ENCODE measurements around the gene GNG11.

The GNG11 gene

GRCh38 chr7:93955304-93955703 lies 33.8 kb downstream of the GNG11 start:
- H3K4me3 ChIP-seq (ENCODE audit: low read length in 2 of 2) = no peak overlapping the region
- no peak overlapping the region for H2BK5ac ChIP-seq (ENCODE audit: low read length)
- H2AFZ ChIP-seq (ENCODE audit: low read length) = no peak overlapping the region
- H3K4ac ChIP-seq (ENCODE audit: low read length) = no peak overlapping the region
- H3K9ac ChIP-seq (ENCODE audit: low read depth, low read length, poor library complexity) = no peak overlapping the region
- H3K27ac ChIP-seq (replicated peaks; ENCODE audit: low read length) = no peak overlapping the region
- H2BK120ac ChIP-seq (ENCODE audit: low read depth, low read length) = no peak overlapping the region
- no peak overlapping the region for H3K18ac ChIP-seq (ENCODE audit: low read length)
- H3K36me3 ChIP-seq (replicated peaks in 1 of 2; ENCODE audit: control insufficient read depth in 2 of 2, insufficient read depth in 2 of 2, low read length in 2 of 2) = no peaks in the 10 kb centered on the region
- no peaks in the 10 kb centered on the region for H3K4me1 ChIP-seq (ENCODE audit: control insufficient read depth in 2 of 2, insufficient read depth in 1 of 2, low read depth in 1 of 2, low read length in 2 of 2)
- no peak overlapping the region for H2BK15ac ChIP-seq (ENCODE audit: low read length)
- H4K91ac ChIP-seq (ENCODE audit: low read depth, low read length, poor library complexity) = no peak overlapping the region
- no CpG with 5 or more reads among the region's 2 CpGs for WGBS, 2 donors (ENCODE audit: extremely low coverage in 2 of 2, insufficient read length in 2 of 2, insufficient replicate concordance in 1 of 2)
- H3K14ac ChIP-seq (ENCODE audit: low read length) = no peak overlapping the region
- H2BK12ac ChIP-seq (ENCODE audit: low read length) = no peak overlapping the region
- H3K23ac ChIP-seq (ENCODE audit: low read depth, low read length, poor library complexity) = no peak overlapping the region
- H3K27me3 ChIP-seq (ENCODE audit: control insufficient read depth in 3 of 3, insufficient read depth in 3 of 3, low read depth in 1 of 3, low read length in 3 of 3) = no peaks in the 10 kb centered on the region
- no peaks in the 10 kb centered on the region for H3K9me3 ChIP-seq (replicated peaks in 1 of 2; ENCODE audit: control insufficient read depth in 2 of 2, insufficient read depth in 1 of 2, low read depth in 1 of 2, low read length in 2 of 2)
- no peak overlapping the region for H4K8ac ChIP-seq (ENCODE audit: low read depth, low read length)
- DNase-seq (ENCODE audit: low spot score) = no peak
- no peak overlapping the region for H2AK5ac ChIP-seq (ENCODE audit: low read depth, low read length)
- no peak overlapping the region for H3K4me2 ChIP-seq (ENCODE audit: insufficient read depth, low read length, poor library complexity, severe bottlenecking)
- H3K79me1 ChIP-seq (ENCODE audit: low read depth, low read length) = no peaks in the 10 kb centered on the region

- Histone ChIP-seq H3K79me1 (ENCODE audit: low read depth, low read length) (no peaks in the 10 kb centered on the region), H3K14ac (ENCODE audit: low read length) (no peak overlapping the region), H2AK5ac (ENCODE audit: low read depth, low read length) (no peak overlapping the region), H4K91ac (ENCODE audit: low read depth, low read length, poor library complexity) (no peak overlapping the region), H3K4me3 (ENCODE audit: low read length in 2 of 2) (no peak overlapping the region), H3K23ac (ENCODE audit: low read depth, low read length, poor library complexity) (no peak overlapping the region), H2AFZ (ENCODE audit: low read length) (no peak overlapping the region), H4K8ac (ENCODE audit: low read depth, low read length) (no peak overlapping the region), H2BK120ac (ENCODE audit: low read depth, low read length) (no peak overlapping the region), H3K36me3 (replicated peaks in 1 of 2; ENCODE audit: control insufficient read depth in 2 of 2, insufficient read depth in 2 of 2, low read length in 2 of 2) (no peaks in the 10 kb centered on the region), H3K9ac (ENCODE audit: low read depth, low read length, poor library complexity) (no peak overlapping the region), H2BK15ac (ENCODE audit: low read length) (no peak overlapping the region), H3K9me3 (replicated peaks in 1 of 2; ENCODE audit: control insufficient read depth in 2 of 2, insufficient read depth in 1 of 2, low read depth in 1 of 2, low read length in 2 of 2) (no peaks in the 10 kb centered on the region), H2BK5ac (ENCODE audit: low read length) (no peak overlapping the region), H3K18ac (ENCODE audit: low read length) (no peak overlapping the region), H2BK12ac (ENCODE audit: low read length) (no peak overlapping the region), H3K27me3 (ENCODE audit: control insufficient read depth in 3 of 3, insufficient read depth in 3 of 3, low read depth in 1 of 3, low read length in 3 of 3) (no peaks in the 10 kb centered on the region), H3K27ac (replicated peaks; ENCODE audit: low read length) (no peak overlapping the region), H3K4me1 (ENCODE audit: control insufficient read depth in 2 of 2, insufficient read depth in 1 of 2, low read depth in 1 of 2, low read length in 2 of 2) (no peaks in the 10 kb centered on the region), H3K4ac (ENCODE audit: low read length) (no peak overlapping the region), H3K4me2 (ENCODE audit: insufficient read depth, low read length, poor library complexity, severe bottlenecking) (no peak overlapping the region)
- no CpG with 5 or more reads among the region's 1 CpG for WGBS, 2 donors (ENCODE audit: extremely low coverage in 2 of 2, insufficient read length in 2 of 2, insufficient replicate concordance in 1 of 2)
- no peak for DNase-seq (ENCODE audit: low spot score)
Measured at GRCh38 chr7:93957767-93958166, 36.2 kb downstream of the GNG11 start.

GRCh38 chr7:93958216-93958615 lies 36.7 kb downstream of the GNG11 start:
- Histone ChIP-seq H3K14ac (ENCODE audit: low read length) (no peak overlapping the region), H2BK5ac (ENCODE audit: low read length) (no peak overlapping the region), H3K27ac (replicated peaks; ENCODE audit: low read length) (no peak overlapping the region), H3K4me1 (ENCODE audit: control insufficient read depth in 2 of 2, insufficient read depth in 1 of 2, low read depth in 1 of 2, low read length in 2 of 2) (no peaks in the 10 kb centered on the region), H2AK5ac (ENCODE audit: low read depth, low read length) (no peak overlapping the region), H2BK12ac (ENCODE audit: low read length) (no peak overlapping the region), H3K4ac (ENCODE audit: low read length) (no peak overlapping the region), H3K79me1 (ENCODE audit: low read depth, low read length) (no peaks in the 10 kb centered on the region), H3K4me2 (ENCODE audit: insufficient read depth, low read length, poor library complexity, severe bottlenecking) (no peak overlapping the region), H3K4me3 (ENCODE audit: low read length in 2 of 2) (no peak overlapping the region), H3K27me3 (ENCODE audit: control insufficient read depth in 3 of 3, insufficient read depth in 3 of 3, low read depth in 1 of 3, low read length in 3 of 3) (no peaks in the 10 kb centered on the region), H3K9me3 (replicated peaks in 1 of 2; ENCODE audit: control insufficient read depth in 2 of 2, insufficient read depth in 1 of 2, low read depth in 1 of 2, low read length in 2 of 2) (no peaks in the 10 kb centered on the region), H3K36me3 (replicated peaks in 1 of 2; ENCODE audit: control insufficient read depth in 2 of 2, insufficient read depth in 2 of 2, low read length in 2 of 2) (no peaks in the 10 kb centered on the region), H3K23ac (ENCODE audit: low read depth, low read length, poor library complexity) (no peak overlapping the region), H2AFZ (ENCODE audit: low read length) (no peak overlapping the region), H2BK120ac (ENCODE audit: low read depth, low read length) (no peak overlapping the region), H3K9ac (ENCODE audit: low read depth, low read length, poor library complexity) (no peak overlapping the region), H2BK15ac (ENCODE audit: low read length) (no peak overlapping the region), H4K91ac (ENCODE audit: low read depth, low read length, poor library complexity) (no peak overlapping the region), H4K8ac (ENCODE audit: low read depth, low read length) (no peak overlapping the region), H3K18ac (ENCODE audit: low read length) (no peak overlapping the region)
- no peak for DNase-seq (ENCODE audit: low spot score)
- WGBS, 2 donors (ENCODE audit: extremely low coverage in 2 of 2, insufficient read length in 2 of 2, insufficient replicate concordance in 1 of 2) = no CpG with 5 or more reads among the region's 3 CpGs

- DNase-seq (ENCODE audit: low spot score) = no peak
- H2BK12ac ChIP-seq (ENCODE audit: low read length) = no peak overlapping the region
- H3K9me3 ChIP-seq (replicated peaks in 1 of 2; ENCODE audit: control insufficient read depth in 2 of 2, insufficient read depth in 1 of 2, low read depth in 1 of 2, low read length in 2 of 2) = no peaks in the 10 kb centered on the region
- H3K27ac ChIP-seq (replicated peaks; ENCODE audit: low read length) = no peak overlapping the region
- H3K23ac ChIP-seq (ENCODE audit: low read depth, low read length, poor library complexity) = no peak overlapping the region
- H2BK15ac ChIP-seq (ENCODE audit: low read length) = no peak overlapping the region
- H3K9ac ChIP-seq (ENCODE audit: low read depth, low read length, poor library complexity) = no peak overlapping the region
- no peak overlapping the region for H2BK5ac ChIP-seq (ENCODE audit: low read length)
- no peak overlapping the region for H3K4ac ChIP-seq (ENCODE audit: low read length)
- no peak overlapping the region for H3K14ac ChIP-seq (ENCODE audit: low read length)
- no peak overlapping the region for H2BK120ac ChIP-seq (ENCODE audit: low read depth, low read length)
- no peak overlapping the region for H3K4me2 ChIP-seq (ENCODE audit: insufficient read depth, low read length, poor library complexity, severe bottlenecking)
- WGBS, 2 donors (ENCODE audit: extremely low coverage in 2 of 2, insufficient read length in 2 of 2, insufficient replicate concordance in 1 of 2) = no CpG with 5 or more reads among the region's 3 CpGs
- H3K4me1 ChIP-seq (ENCODE audit: control insufficient read depth in 2 of 2, insufficient read depth in 1 of 2, low read depth in 1 of 2, low read length in 2 of 2) = no peaks in the 10 kb centered on the region
- H4K91ac ChIP-seq (ENCODE audit: low read depth, low read length, poor library complexity) = no peak overlapping the region
- no peak overlapping the region for H3K18ac ChIP-seq (ENCODE audit: low read length)
- H2AFZ ChIP-seq (ENCODE audit: low read length) = no peak overlapping the region
- H3K4me3 ChIP-seq (ENCODE audit: low read length in 2 of 2) = no peak overlapping the region
- no peaks in the 10 kb centered on the region for H3K79me1 ChIP-seq (ENCODE audit: low read depth, low read length)
- H3K27me3 ChIP-seq (ENCODE audit: control insufficient read depth in 3 of 3, insufficient read depth in 3 of 3, low read depth in 1 of 3, low read length in 3 of 3) = no peaks in the 10 kb centered on the region
- H3K36me3 ChIP-seq (replicated peaks in 1 of 2; ENCODE audit: control insufficient read depth in 2 of 2, insufficient read depth in 2 of 2, low read length in 2 of 2) = no peaks in the 10 kb centered on the region
- H4K8ac ChIP-seq (ENCODE audit: low read depth, low read length) = no peak overlapping the region
- H2AK5ac ChIP-seq (ENCODE audit: low read depth, low read length) = no peak overlapping the region
Measured at GRCh38 chr7:93958651-93959050, 37.1 kb downstream of the GNG11 start.
